ENCODE results near the gene HOXB8.

- TF ChIP-seq EZH2phosphoT487 (IDR thresholded peaks at IDR 0.05; ENCODE audit: low read length) (no peak), EZH2 (optimal IDR thresholded peaks at IDR 0.05; ENCODE audit: low read depth, low read length) (no peak), CTCF (IDR thresholded peaks at IDR 0.05; ENCODE audit: low read length) (no peak)
Measured at GRCh38 chr17:48655913-48656312, 40.8 kb upstream of the HOXB8 start.
